Activated naive CD8-positive, alpha-beta T cell treated with anti-CD3 and anti-CD28 coated beads for 36 hours (primary cell): ENCODE measurements around the gene CFAP251. TPM values are rescaled to one million over a fixed set of nuclear protein-coding genes. Genes with fewer than 3 reads are reported as not detected.

ENCODE experiments used
- DNase-seq: peaks from one replicate; pipeline ENCODE4 v3.0.0; 2021
- H3K27ac Mint-ChIP-seq: one replicate; pipeline ENCODE4 v1.8.0; 2022; ENCODE audit warnings: mild to moderate bottlenecking, moderate library complexity, mixed read lengths
- H3K27me3 Mint-ChIP-seq: one replicate; pipeline ENCODE4 v1.8.0; 2022; ENCODE audit warnings: mild to moderate bottlenecking, mixed read lengths
- H3K36me3 Mint-ChIP-seq: one replicate; pipeline ENCODE4 v1.8.0; 2021; ENCODE audit warnings: mild to moderate bottlenecking, mixed read lengths
- H3K4me1 Mint-ChIP-seq: one replicate; pipeline ENCODE4 v1.8.0; 2021; ENCODE audit warnings: mixed read lengths
- H3K4me3 Mint-ChIP-seq: one replicate; pipeline ENCODE4 v1.8.0; 2022; ENCODE audit warnings: mild to moderate bottlenecking, moderate library complexity, mixed read lengths
- H3K9me3 Mint-ChIP-seq: one replicate; pipeline ENCODE4 v1.8.0; 2022; ENCODE audit warnings: mixed read lengths
- total RNA-seq, 2 experiments: library from RNA; stranded (reverse); gene quantifications; one replicate each; pipeline ENCODE4 v1.2.3, GENCODE V29; 2021

CFAP251 gene
- total RNA-seq, 2 experiments from 2014 or later, result 1.3 to 1.8 TPM

- no peaks in the 10 kb centered on the region for H3K36me3 Mint-ChIP-seq
- no peak overlapping the region for H3K27ac Mint-ChIP-seq
- H3K9me3 Mint-ChIP-seq, result no peaks in the 10 kb centered on the region
- no peak overlapping the region for H3K4me3 Mint-ChIP-seq
- no peak for DNase-seq
- peaks cover 7% of the 10 kb centered on the region for H3K4me1 Mint-ChIP-seq
- H3K27me3 Mint-ChIP-seq, result no peaks in the 10 kb centered on the region
These were observed 96.4 kb downstream of the CFAP251 start for GRCh38 chr12:122014781-122015180.

- peaks cover 1% of the 10 kb centered on the region for H3K36me3 Mint-ChIP-seq
- no peak overlapping the region for H3K4me3 Mint-ChIP-seq
- H3K4me1 Mint-ChIP-seq, result peaks cover 15% of the 10 kb centered on the region
- no peak for DNase-seq
- peaks cover 11% of the 10 kb centered on the region for H3K27me3 Mint-ChIP-seq
- H3K9me3 Mint-ChIP-seq, result no peaks in the 10 kb centered on the region
- H3K27ac Mint-ChIP-seq, result no peak overlapping the region
These were observed 100.1 kb downstream of the CFAP251 start for GRCh38 chr12:122018457-122018856.

- Mint-ChIP-seq H3K27ac (no peak overlapping the region), H3K4me1 (peaks cover 14% of the 10 kb centered on the region), H3K9me3 (no peaks in the 10 kb centered on the region), H3K27me3 (peaks cover 11% of the 10 kb centered on the region), H3K36me3 (peaks cover 1% of the 10 kb centered on the region), H3K4me3 (no peak overlapping the region)
- no peak for DNase-seq
These were observed 100.5 kb downstream of the CFAP251 start for GRCh38 chr12:122018937-122019336.

GRCh38 chr12:122020795-122021192, 102.4 kb downstream of the CFAP251 start:
- no peak overlapping the region for H3K27ac Mint-ChIP-seq
- H3K27me3 Mint-ChIP-seq, result peaks cover 11% of the 10 kb centered on the region
- no peaks in the 10 kb centered on the region for H3K9me3 Mint-ChIP-seq
- peaks cover 1% of the 10 kb centered on the region for H3K36me3 Mint-ChIP-seq
- no peak for DNase-seq
- H3K4me1 Mint-ChIP-seq, result peaks cover 10% of the 10 kb centered on the region
- H3K4me3 Mint-ChIP-seq, result peak overlapping the region; percentile 82

- H3K36me3 Mint-ChIP-seq, result peaks cover 1% of the 10 kb centered on the region
- H3K27me3 Mint-ChIP-seq, result peaks cover 11% of the 10 kb centered on the region
- peak; percentile 24 for DNase-seq
- peaks cover 10% of the 10 kb centered on the region for H3K4me1 Mint-ChIP-seq
- no peaks in the 10 kb centered on the region for H3K9me3 Mint-ChIP-seq
- peak overlapping the region; percentile 45 for H3K27ac Mint-ChIP-seq
- H3K4me3 Mint-ChIP-seq, result peak overlapping the region; percentile 82
These were observed 102.9 kb downstream of the CFAP251 start for GRCh38 chr12:122021193-122021821.

- Mint-ChIP-seq H3K9me3 (no peaks in the 10 kb centered on the region), H3K27me3 (peaks cover 11% of the 10 kb centered on the region), H3K4me1 (peaks cover 10% of the 10 kb centered on the region), H3K36me3 (peaks cover 1% of the 10 kb centered on the region), H3K27ac (peak within 1 kb of the TSS; percentile 62), H3K4me3 (peak within 1 kb of the TSS; percentile 87)
- peak; percentile 72 for DNase-seq
These were observed 103.5 kb downstream of the CFAP251 start, which contains the start of gene BCL7A for GRCh38 chr12:122021822-122022392. TSS of gene BCL7A (plus strand) at chr12:122021884. CDS start at chr12:122022092, 208 bp downstream.

GRCh38 chr12:122022393-122023338, 104.3 kb downstream of the CFAP251 start:
- Mint-ChIP-seq H3K27me3 (peaks cover 11% of the 10 kb centered on the region), H3K9me3 (no peaks in the 10 kb centered on the region), H3K27ac (peak overlapping the region; percentile 54), H3K4me3 (peak overlapping the region; percentile 78), H3K4me1 (peaks cover 14% of the 10 kb centered on the region), H3K36me3 (peaks cover 1% of the 10 kb centered on the region)
- DNase-seq, result peak; percentile 58

GRCh38 chr12:122023339-122024131, 105.1 kb downstream of the CFAP251 start:
- Mint-ChIP-seq H3K4me1 (peaks cover 15% of the 10 kb centered on the region), H3K36me3 (peaks cover 1% of the 10 kb centered on the region), H3K27me3 (peaks cover 11% of the 10 kb centered on the region), H3K9me3 (no peaks in the 10 kb centered on the region), H3K4me3 (peak overlapping the region; percentile 78), H3K27ac (peak overlapping the region; percentile 54)
- DNase-seq, result peak; percentile 48

GRCh38 chr12:122024132-122024785, 105.9 kb downstream of the CFAP251 start:
- no peak overlapping the region for H3K4me3 Mint-ChIP-seq
- no peaks in the 10 kb centered on the region for H3K9me3 Mint-ChIP-seq

GRCh38 chr12:122026706-122027333, 108.4 kb downstream of the CFAP251 start:
- Mint-ChIP-seq H3K27ac (no peak overlapping the region), H3K4me3 (no peak overlapping the region)

More at GRCh38 chr12:122024132-122024785, 105.9 kb downstream of the CFAP251 start:
- Mint-ChIP-seq H3K4me1 (peaks cover 22% of the 10 kb centered on the region), H3K27ac (no peak overlapping the region), H3K36me3 (peaks cover 1% of the 10 kb centered on the region), H3K27me3 (peaks cover 17% of the 10 kb centered on the region)
- no peak for DNase-seq

GRCh38 chr12:122028165-122028904, 109.9 kb downstream of the CFAP251 start:
- Mint-ChIP-seq H3K27ac (no peak overlapping the region), H3K9me3 (no peaks in the 10 kb centered on the region), H3K27me3 (peaks cover 6% of the 10 kb centered on the region), H3K4me3 (no peak overlapping the region), H3K4me1 (peaks cover 21% of the 10 kb centered on the region), H3K36me3 (no peaks in the 10 kb centered on the region)
- no peak for DNase-seq

More at GRCh38 chr12:122026706-122027333, 108.4 kb downstream of the CFAP251 start:
- Mint-ChIP-seq H3K9me3 (no peaks in the 10 kb centered on the region), H3K36me3 (no peaks in the 10 kb centered on the region), H3K4me1 (peaks cover 24% of the 10 kb centered on the region), H3K27me3 (peaks cover 6% of the 10 kb centered on the region)
- no peak for DNase-seq

GRCh38 chr12:122028905-122029560, 110.6 kb downstream of the CFAP251 start:
- DNase-seq, result peak; percentile 53
- Mint-ChIP-seq H3K27me3 (peaks cover 6% of the 10 kb centered on the region), H3K4me1 (peaks cover 19% of the 10 kb centered on the region), H3K4me3 (no peak overlapping the region), H3K9me3 (no peaks in the 10 kb centered on the region), H3K27ac (no peak overlapping the region), H3K36me3 (no peaks in the 10 kb centered on the region)
